NCI-H2227 (cell line): ENCODE measurements around the gene UBB.
"Not testable (repeated sequence)": the region's sequence is repeated elsewhere in the genome, so short reads cannot be mapped to it uniquely, and the experiment has no call there.

Experiments used
- DNase-seq: peaks from one replicate; lab custom pipeline; 2025; ENCODE audit not compliant: unreplicated experiment; lab: John Stamatoyannopoulos, UW

UBB gene

DNA sequence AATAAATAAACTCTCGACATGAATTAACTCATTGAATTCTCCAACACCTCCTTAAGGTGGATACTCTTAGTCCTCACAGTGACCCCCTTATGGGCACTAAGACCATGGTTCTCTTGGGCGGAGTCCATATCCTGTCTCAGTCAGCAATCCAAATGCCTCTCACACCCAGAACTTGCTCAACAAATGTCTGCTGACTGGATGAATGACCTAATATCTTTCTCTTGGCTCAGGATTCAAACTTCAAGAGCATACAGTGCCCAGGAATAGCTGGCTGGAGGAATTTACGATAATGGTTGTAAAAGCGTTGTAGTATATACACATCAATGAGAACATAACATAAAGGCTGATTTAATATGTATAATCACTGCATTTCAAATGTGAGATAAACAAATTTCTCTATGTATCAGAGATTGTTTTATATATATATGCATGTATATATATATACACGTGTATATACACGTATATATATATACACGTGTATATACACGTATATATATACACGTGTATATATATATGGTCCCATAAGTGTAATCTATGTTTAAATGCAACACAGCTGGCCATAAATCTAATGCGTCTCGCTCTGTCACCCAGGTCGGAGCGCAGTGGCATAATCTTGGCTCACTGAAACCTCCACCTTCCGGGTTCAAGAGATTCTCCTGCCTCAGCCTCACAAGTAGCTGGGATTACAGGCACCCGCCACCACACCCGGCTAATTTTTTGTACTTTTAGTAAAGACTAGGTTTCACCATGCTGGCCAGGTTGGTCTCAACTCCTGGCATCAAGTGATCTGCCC lies 6.5 kb upstream of the UBB start:
- no peak for DNase-seq

DNA sequence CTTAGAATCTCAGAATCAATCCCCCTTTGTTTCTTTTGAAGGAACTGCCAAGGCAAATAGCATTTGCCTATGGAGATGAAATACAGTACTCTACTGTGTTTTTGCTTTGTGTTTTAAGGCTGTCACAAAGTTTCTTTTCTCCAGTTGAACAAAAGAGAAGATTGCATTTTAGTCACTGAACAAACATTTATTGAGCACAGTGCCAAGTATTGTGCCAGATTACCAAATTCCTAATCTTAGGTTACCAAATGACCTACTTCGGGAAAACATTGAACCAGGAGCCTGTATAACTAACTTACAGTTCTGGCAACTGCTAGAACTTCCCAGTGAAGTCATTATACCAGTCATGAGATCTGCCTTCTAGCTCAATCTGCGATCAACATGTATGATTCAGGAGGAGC lies 3.0 kb upstream of the UBB start:
- DNase-seq, result no peak

DNA sequence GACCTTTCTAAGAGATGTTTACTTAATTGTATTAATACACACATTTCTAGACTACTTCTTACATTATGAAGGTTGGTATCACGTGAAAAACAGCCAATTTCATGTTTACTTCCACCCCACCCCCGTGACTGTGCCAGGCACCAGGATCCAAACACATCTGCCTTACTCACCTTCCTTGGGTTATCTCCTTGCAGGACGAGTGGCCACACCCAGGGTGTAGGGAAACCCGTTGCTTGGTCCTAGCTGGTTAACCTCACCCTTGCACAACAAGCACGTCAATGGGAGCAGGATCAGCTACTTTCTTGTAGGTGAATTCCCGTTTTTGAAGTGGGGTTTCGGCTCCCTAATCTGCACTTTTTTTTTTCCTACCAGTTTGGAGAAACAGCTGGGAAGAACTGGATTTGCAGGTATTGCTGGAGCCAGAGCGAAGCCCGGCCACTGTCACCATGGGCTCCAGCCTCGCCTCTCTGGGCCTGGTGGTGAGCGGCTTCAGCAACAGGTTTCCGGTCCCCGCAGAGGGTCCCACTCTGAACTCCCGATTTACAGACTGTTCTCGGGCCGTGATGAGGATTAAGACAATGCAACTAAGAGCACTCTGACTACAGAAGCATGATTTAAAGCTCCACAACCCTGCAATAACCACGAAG lies 2.1 kb upstream of the UBB start:
- no peak for DNase-seq

DNA sequence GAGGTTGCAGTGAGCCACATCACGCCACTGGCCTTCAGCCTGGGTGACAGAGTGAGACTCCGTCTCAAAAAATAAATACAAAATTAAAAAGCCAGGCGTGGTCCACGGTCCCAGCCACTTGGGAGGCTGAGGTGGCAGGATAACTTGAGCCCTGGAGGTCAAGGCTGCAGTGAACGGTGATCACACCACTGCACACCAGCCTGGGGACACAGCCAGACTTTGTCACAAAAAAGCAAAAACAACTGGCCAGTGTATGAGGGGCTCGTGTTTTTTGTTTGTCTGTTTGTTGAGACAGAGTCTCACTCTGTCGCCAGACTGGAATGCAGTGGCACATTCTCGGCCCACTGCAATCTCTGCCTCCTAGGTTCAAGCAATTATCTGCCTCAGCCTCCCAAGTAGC lies 1.2 kb upstream of the UBB start:
- DNase-seq, result no peak

DNA sequence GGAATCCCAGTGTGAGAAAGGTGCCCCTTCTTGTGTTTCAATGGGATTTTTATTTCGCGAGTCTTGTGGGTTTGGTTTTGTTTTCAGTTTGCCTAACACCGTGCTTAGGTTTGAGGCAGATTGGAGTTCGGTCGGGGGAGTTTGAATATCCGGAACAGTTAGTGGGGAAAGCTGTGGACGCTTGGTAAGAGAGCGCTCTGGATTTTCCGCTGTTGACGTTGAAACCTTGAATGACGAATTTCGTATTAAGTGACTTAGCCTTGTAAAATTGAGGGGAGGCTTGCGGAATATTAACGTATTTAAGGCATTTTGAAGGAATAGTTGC lies 567 bp downstream of the UBB start:
- DNase-seq, result no peak

DNA sequence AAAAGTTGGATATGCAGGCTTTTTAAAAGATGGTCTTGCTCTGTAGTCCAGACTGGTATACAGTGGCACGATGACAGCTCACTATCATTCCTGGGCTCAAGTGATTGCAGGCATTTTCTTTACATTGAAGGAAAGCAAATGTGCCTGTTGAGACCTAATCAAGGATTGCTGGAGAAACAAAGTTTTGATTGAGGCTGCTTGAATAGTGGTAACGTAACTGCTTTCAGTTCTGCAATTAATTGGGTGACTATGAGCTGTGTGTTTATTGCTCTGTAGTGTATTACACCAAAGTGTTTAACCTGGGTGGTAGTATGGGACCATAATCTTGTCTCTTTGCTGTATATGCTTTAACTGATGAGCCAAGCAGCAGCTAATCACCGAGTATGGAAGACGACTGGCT lies 2.3 kb downstream of the UBB start:
- DNase-seq, result no peak

DNA sequence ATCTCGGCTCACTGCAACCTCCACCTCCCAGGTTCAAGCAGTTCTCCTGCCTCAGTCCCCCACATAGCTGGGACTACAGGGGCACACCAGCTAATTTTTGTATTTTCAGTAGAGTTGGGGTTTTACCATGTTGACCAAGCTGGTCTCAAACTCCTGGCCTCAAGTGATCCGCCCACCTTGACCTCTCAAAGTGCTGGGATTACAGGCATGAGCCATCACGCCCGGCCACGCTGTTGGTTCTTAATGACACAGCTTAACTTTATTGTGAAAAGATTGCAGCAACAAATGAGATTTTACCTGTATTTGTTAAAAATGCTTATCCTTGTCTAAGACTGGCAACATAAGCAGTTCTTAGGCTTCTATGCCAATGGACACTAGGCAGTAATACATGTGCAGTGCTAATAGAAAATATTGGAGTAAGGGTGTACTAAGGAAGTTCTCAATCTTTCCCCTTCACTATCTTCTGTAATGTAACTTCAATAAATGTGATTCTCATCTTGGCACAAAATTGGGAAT lies 2.9 kb downstream of the UBB start:
- no peak for DNase-seq

DNA sequence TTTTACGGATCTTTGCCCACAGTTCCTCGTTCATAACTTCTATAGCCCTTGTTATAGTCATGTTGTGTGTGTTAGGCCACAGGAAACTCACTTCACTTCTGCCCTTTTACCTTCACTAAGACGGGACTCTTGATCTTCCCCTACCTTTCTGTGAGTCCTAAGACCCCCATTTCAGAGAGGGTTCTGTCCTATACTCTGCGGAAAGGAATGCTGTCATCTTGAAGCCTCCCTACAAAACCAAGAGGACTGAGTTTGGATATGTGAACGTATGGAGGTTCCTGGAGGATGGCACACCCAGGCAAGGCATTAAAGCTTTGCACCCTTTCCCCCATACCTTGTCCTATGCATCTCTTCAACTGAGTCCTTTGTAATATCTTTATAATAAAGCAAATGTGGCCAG lies 3.7 kb downstream of the UBB start:
- no peak for DNase-seq

DNA sequence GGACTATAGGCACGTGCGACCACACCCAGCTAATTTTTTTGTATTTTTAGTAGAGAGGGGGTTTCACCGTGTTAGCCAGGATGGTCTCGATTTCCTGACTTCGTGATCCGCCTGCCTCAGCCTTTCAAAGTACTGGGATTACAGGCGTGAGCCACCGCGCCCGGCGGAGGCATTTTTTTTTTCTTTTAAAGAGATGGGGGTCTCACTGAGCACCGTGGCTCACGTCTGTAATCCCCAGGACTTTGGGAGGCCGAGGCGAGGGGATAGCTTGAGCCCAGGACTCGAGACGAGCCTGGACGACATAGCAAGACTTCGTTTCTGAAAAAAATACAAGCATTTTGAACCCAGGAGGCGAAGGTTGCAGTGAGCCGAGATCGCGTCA lies 5.2 kb downstream of the UBB start:
- DNase-seq, result not testable (repeated sequence)

DNA sequence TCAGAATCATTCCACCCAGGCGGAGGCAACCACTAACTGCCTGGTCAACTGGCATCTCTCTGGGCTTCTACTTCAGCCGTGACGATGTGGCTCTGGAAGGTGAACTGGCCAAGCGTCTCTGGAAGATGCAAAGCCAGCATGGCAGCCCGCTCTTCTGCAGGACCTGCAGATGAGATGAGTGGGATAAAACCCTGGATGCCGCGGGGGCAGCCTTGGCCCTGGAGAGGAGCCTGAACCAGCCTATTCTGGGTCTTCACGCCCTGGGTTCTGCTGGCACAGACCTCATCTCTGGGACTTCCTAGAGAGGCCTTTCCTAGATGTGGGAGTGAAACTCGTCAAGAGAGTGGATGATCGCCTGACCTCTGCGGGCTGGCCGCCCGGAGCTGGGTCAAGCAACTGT lies 10.6 kb downstream of the UBB start:
- DNase-seq, result no peak

DNA sequence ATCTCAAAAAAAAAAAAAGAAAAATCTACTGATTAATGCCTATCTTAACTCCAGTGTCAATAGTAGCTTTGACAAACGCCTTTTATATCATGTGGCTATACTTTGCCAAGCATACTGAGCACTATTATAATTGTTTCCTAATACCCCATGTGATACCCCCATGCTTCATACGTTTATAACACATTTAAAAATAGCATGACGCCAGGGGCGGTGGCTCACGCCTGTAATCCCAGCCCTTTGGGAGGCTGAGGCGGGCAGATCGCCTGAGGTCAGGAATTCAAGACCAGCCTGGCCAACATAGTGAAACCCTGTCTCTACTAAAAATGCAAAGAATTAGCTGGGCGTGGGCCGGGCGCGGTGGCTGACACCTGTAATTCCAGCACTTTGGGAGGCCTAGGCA lies 11.6 kb downstream of the UBB start:
- not testable (repeated sequence) for DNase-seq

DNA sequence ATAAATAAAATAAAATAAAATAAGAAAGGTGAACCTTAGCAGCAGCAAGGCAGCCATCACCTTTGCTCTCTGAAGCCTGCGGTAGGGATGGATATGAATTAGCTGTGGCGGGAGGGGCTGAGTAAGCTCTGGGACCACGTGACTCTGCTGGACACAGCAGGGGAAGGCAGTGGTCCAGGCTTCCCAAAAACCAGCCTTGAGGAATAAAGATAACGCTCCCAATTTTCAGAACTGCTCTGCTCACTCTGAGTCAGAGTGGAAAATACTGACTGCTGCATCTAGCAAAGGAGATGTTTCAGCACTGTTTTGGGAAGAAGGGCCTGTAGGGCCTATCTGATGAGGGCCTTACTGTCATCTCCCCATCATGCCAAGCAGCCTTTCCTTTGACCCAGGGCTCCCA lies 15.0 kb downstream of the UBB start:
- DNase-seq, result not testable (repeated sequence)

DNA sequence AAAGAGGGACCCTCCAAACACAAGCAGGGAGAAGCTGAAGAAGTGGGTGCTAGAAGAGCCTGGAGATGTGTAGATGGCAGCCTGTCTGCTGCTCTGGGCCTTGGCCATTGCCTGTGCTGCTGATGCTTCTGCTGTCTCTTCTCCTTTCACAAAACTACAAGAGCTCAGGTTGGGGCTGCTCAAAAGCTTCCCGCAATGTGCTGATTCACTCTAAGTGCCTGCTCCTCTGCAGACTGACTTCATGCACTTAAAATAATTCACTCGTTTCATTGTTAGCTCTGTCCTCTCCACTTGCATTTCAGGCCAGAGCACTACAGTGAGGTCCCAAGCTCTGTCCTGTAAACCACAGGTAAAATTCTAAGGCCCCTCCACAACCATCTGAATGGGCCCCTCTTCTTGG lies 15.8 kb downstream of the UBB start:
- peak; percentile 4 for DNase-seq

DNA sequence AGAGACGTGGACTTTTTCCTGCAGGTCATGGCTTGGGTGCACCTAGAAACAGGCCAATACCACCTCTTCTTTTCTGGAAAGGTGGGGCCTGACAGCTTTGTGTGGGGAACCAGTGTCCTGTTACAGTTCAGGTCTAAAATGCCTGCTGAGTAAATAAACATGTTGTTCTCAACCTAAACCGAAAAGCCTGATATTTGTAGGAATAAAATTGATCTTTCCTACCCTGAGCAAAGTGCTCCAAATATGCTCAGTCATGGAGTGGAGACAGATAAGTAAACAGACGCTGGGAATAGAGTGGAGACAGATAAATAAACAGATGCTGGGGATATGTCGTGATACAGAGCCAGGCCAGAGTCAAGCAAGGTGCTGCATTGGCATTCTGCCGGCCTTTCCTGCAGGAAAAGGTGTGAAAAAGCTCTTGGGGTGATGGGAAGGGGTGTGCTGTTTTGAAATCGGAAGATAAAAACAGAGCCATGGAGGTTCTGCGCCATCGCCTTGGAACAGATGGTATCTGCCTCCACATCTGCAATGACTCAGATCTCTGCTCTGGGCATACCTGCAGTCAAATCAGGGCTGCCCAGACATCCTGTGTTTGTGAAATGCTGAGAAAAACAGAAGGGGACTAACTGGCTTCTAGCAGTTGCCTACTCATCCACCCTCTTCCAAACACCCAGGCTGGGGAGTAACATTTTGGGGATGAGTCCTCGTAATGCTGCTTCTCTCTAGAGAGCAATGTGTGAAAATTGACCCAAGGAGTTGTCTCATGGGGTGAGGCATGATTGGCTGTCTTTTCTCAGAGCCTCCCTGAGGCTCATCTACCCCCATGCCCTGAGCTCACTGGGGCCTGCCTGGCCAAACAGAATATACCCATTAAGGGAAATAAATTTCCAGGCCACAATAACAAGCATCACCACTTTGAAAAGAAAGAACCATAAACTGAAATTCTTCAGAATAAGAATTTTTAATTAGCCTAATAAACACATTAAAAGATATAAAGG lies 17.7 kb downstream of the UBB start:
- DNase-seq, result no peak

DNA sequence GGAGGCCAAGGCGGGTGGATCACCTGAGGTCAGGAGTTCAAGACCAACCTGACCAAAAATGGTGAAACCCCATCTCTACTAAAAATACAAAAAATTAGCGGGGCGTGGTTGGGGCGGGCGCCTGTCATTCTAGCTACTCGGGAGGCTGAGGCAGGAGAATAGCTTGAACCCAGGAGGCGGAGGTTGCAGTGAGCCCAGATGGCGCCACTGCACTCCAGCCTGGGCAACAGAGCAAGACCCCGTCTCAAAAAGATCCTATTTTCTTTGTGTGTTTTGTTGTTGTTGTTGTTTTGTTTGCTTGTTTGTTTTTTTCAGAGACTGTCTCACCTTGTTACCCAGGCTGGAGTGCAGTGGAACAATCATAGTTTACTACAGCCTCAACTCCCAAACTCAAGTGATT lies 23.0 kb downstream of the UBB start:
- not testable (repeated sequence) for DNase-seq

DNA sequence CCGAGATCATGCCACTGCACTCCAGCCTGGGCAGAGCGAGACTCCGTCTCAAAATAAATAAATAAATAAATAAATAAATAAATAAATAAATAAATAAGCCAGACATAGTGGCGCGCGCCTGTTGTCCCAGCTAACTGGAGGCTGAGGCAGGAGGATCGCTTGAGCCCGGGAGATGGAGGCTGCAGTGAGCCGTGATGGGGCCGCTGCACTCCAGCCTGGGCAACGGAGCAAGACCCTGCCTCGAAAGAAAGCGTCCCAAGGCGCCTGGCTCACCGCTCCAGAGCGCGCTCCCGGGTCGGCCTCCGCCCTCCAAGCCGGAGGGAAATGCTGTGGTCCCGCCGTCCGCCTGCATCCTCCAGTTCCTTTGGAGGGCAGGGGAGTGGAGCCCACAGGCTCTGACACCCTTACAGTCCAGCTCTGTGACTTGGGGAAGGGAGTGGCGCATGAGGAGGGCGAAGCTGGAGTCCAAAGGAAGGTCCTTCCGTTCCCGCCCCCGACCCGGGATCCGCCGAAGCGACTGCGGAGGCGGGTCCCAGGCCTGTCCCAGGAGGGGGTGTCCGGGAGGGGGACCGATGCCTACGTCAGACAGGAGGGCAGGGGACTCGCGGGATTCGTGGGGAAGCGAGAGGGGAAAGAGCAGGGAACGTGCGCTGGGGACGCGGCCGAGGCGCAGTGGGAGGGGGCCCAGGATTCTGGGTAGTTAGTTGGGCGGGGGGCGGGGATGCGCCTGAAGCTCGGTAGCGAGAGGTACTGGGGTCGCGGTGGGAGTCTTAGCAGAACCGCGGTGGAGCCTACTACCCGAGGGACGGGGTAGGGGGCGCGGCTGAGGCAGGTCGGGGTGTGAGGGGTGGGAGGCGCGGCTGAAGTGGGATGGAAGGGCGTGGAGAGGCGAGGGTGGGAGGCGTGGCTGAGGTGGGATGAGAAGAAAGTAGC lies 26.1 kb downstream of the UBB start:
- DNase-seq, result peak; percentile 79

DNA sequence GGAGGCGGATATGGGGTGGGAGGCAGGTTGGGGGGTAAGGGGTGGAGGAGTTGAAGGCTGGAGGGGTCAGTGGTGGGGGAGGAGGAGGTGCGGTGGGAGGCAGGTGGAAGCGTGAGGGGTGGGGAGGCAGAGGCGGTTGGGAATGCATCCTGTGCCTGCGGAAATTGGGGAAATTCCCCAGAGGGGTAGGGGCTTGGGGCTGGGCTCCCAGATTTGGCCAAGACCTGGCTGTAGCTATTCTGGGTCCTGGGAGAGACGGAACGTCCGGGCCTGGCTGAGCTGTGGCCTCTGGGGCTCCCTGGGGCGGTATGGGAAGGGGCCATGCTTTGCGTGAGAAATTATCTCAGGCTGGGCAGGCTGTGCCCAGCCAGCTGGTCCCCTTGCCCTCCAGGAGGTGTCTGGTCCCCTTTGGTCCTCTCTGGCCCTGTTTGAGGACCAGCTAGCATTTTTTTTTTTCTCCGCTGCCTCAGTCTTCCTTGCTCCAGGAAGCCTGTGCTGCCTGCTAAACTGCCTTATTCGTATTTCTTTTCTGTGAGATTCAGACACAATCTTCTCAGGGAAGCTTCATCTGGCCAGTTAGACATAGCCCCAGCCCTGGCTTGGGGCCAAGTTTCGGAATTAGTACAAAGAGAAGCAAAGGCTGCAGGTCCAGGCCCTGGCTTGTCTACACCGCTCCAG lies 27.2 kb downstream of the UBB start:
- DNase-seq, result peak; percentile 65

DNA sequence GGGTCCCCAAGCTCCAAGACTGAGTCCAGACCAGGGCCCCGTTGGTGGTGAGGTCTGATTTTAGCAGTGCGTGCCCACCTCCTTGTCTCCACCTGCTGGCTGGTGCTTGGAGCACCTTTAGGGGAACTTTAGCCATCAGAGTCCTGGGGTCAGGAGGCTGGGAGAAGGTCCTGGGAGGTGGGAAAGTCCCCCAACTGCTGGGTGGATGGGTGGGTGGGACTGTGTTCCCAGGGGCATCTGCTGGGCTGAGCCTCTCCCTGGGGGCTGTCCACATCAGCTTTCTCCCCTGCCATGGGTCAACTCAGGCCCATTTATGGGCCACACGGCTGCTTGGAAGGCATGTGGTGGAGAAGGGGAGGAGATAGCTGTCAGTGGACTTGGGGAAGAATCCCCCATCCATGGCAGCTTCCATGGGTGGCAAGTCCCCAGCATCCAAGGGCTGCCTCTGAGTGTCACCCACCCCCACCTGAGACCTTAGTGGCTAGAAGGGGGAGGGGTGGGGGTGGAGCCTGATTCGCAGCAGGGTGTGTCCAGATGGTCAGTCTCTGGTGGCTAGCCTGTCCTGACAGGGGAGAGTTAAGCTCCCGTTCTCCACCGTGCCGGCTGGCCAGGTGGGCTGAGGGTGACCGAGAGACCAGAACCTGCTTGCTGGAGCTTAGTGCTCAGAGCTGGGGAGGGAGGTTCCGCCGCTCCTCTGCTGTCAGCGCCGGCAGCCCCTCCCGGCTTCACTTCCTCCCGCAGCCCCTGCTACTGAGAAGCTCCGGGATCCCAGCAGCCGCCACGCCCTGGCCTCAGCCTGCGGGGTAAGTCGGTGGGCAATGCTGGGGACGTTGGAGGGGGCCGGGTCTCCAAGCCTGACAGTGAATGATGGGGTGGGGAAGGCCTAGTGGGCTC lies 34.4 kb downstream of the UBB start, which contains the start of gene TRPV2:
TSS of gene TRPV2 (plus strand) at position 541 of the 894 bp plus-strand sequence. CDS start 2,098 bp downstream, outside the sequence.
- DNase-seq, result no peak

DNA sequence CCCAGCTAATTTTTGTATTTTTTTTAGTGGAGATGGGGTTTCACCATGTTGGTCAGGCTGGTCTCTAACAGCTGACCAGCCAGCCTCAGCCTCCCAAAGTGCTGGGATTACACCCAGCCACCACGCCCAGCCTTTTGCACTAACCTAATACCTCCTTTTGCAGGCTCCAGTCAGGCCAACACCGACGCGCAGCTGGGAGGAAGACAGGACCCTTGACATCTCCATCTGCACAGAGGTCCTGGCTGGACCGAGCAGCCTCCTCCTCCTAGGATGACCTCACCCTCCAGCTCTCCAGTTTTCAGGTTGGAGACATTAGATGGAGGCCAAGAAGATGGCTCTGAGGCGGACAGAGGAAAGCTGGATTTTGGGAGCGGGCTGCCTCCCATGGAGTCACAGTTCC lies 36.5 kb downstream of the UBB start:
- no peak for DNase-seq
